Eye (tissue), 1 donor: Measurements from ENCODE around the gene FREM1.

ENCODE experiments used
- DNase-seq: peaks from one replicate; pipeline ENCODE4 v3.0.0-alpha.2; 2015

FREM1 gene

GRCh38 chr9:14813336-14814248 is 96.6 kb downstream of the FREM1 start:
- peak; percentile 7 for DNase-seq

- no peak for DNase-seq
Measured at GRCh38 chr9:14812806-14813205, 97.4 kb downstream of the FREM1 start.

- DNase-seq = no peak
Measured at GRCh38 chr9:14811844-14812243, 98.4 kb downstream of the FREM1 start.

- no peak for DNase-seq
Measured at GRCh38 chr9:14806941-14807520, 103.2 kb downstream of the FREM1 start.

DNA sequence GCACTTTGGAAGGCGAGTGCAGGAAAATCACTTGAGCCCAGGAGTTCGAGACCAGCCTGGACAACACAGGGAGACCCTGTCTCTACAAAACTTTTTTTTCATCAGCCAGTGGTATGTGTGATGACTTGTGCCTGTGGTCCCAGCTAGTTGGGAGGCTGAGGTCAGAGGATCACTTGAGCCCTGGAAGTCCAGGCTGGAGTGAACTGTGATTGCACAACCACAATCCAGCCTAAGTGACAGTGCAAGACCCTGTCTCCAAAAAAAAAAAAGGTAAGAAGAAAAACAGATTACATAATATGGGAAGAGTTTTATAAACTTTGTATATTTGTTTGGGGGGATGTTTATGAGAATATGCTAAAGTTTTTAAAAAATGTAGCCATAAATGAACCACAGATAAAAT is 111.2 kb downstream of the FREM1 start:
- DNase-seq = no peak

DNA sequence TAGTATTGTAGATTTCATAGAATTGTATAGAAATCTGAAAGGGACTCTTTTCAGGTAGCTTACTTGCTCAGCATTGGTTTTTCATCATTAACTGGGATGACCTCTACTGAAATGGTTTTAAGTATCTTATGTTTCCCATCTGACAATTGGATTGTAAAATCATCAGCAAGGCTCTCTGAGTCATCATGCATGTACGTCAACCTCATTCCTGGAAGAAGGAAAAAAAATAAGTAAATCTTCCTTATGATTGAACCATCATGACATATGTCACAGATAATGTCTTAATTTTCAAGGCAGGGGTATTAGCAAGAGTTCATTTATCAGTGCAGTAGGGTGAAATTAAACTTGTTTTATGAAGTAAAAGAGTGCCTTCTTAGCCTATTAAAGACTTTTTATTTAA is 112.8 kb downstream of the FREM1 start:
- no peak for DNase-seq

DNA sequence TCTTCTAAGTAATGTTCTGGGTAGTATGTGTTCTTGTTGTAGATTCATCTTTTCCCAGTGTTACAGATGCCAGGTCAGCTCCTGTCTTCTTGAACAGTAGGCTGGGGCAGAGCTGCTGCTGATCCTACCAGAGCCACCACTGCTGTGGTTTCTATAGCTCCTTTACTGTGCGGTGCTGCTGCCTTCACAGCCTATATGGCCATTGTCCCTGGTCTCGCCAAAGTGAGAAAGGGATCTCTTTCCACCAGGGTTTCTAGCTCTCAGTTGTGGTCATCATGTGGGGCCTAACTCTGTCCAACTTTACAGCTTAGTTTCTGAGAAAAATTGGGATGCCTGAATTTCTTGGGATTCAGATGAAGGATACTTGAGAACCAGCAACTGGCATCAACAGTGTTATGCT is 116.8 kb downstream of the FREM1 start:
- DNase-seq = no peak

DNA sequence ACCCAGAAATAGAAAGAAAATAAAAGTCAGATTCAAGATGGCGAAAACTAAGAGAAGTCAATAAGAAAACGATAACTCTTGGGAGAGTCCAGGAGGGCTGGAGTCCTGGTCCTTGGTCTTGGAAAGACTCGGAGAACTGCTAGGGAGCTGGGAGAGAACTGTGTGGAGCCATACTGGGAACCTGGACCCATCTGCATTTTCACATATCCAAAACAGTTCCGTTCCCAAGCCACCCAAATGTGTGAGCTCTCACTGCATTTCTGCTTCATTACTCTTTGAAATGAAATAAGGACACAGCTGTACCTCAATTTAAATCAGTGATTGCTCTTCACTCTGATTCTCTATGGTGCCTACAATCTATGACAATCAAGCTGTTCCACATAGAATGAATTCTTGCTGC is 119.6 kb downstream of the FREM1 start:
- DNase-seq = no peak

DNA sequence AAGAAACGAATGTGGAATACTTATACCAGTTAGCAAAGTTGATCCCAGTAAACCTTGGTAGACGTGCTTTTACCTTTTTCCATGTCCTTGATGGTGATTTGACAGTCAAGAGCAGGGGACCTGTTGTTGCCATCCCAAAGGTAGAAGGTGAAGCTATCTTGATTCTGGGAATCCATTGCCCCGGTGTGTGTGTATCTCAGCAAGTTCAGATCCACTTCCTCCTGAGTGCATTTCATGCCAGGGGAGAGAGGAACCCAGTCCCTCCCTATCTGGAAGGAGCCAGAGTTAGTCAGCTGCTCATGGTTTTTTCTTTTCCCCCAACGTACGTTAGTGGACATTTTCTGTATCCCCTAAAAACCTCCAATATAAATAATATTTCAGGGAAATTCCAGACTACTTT is 121.4 kb downstream of the FREM1 start:
- DNase-seq = no peak

DNA sequence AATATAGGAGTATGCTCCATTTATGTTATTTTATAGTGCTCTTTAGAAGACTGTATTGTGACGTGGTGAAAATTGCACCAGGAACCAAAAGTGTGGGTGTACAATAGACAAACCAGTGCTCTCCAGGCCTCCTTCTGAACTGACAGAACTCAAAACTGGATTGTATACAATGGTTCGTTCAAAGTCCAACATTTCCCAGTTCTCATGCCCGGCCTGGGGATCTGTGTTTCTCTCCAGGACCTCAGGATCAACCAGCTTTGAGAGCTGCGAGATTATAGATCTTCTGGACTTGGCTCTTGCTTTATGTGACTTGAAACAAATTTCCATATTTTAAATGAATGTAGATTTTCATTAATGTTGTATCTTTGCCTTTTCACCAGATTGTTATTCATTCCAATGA is 126.9 kb downstream of the FREM1 start:
- no peak for DNase-seq

- DNase-seq = no peak
Measured at GRCh38 chr9:14782286-14783051, 127.8 kb downstream of the FREM1 start.

DNA sequence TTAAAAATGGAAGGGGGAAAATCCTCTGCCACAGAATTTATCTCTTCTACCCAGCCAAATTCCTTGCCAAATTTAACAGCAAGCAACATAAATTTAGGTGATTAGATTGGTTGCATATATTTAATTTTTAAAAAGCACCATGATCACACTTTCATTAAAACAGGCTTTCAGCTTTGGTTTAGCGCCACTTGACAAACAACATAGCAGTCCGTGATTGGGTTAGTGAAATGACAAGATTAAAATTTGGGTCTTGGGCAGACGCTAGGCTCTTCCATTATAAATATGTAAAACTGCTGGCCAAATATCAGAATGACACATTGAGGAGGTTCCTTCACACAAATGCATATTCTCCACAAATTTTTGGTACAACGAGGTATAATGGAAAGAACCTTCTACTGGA is 129.5 kb downstream of the FREM1 start:
- DNase-seq = no peak

- DNase-seq = peak; percentile 23
Measured at GRCh38 chr9:14780251-14780650, 130.0 kb downstream of the FREM1 start.

DNA sequence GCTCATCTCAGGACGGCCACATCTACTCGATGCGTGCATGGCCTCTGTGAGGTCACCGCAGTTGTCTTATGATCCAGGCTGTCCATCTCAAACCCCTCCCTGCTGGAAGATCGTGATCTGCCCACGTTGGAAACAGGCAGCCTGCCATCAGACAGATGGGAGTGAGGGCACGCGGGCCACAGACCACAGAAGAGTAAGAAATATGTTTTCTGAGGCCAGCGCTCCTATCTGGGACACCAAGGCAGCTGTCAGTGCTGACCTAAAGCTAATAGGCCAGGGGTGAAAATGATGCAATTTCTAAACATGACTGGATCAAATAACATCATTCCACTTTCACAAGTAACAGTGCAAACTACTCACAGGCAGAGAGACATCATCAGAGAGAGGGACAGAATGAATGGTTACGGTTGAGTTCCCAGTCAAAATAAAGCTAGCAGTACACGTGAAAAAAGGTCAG is 130.6 kb downstream of the FREM1 start:
- no peak for DNase-seq

DNA sequence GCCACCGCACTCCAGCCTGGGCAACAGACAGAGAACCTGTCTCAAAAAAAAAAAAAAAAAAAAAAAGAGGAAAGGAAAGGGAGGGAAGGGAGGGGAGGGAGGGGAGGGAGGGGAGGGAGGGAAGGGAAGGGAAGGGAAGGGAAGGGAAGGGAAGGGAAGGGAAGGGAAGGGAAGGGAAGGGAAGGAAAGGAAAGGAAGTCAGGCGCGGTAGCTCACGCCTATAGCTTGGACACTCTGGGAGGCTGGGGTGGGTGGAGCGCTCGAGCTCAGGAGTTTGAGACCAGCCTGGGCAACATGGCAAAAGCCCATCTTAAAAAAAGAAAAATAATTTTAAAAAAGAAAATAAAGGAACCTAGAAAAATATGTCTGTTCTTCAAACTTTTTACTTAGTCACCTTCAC is 131.7 kb downstream of the FREM1 start:
- no peak for DNase-seq

GRCh38 chr9:14775917-14776316 is 134.3 kb downstream of the FREM1 start:
- no peak for DNase-seq

GRCh38 chr9:14770592-14770991 is 139.6 kb downstream of the FREM1 start:
- DNase-seq = no peak

- DNase-seq = peak; percentile 48
Measured at GRCh38 chr9:14769230-14769571, 141.0 kb downstream of the FREM1 start.

- DNase-seq = peak; percentile 90
Measured at GRCh38 chr9:14768405-14769229, 141.6 kb downstream of the FREM1 start.

DNA sequence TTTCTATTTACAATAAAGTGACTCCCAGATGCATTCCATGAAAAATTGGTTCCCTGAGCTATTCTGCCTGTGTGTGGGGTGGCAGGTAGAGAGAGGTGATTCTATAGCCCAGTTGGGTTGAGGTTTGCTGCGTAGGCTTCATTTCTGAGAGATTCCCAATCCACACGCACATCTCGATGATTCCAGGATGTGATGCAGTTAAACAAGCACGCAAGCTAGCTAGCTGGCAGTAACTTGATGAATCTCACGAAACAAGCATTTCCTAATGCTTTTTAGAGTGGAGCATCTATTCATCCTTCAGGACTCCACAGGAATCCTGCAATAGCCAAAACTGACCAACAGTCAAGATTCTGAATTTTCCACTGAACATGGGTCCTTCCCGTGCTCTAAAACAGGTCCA is 143.9 kb downstream of the FREM1 start:
- DNase-seq = no peak

DNA sequence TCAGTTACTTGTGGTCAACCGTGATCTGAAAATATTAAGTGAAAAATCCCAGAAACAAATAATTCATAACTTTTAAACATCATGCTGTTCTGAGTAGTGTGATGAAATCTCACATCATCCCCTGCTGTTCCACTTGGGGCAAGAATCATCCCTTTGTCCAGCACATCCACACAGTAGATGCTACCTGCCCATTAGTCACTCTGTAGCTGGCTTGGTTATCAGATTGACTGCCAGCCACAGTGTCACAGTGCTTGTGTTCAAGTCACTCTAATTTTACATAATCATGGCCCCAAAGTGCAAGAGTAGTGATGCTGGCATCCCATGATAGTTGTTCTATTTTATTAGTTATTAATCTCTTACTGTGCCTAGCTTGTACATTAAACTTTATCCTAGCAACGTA is 148.6 kb downstream of the FREM1 start:
- no peak for DNase-seq

GRCh38 chr9:14760060-14760459 is 150.2 kb downstream of the FREM1 start:
- no peak for DNase-seq

GRCh38 chr9:14756291-14756690 is 153.9 kb downstream of the FREM1 start:
- DNase-seq = no peak
